ENCODE results near the gene UFD1. TPM values are rescaled to one million over a fixed set of nuclear protein-coding genes. Genes with fewer than 3 reads are reported as not detected.

The UFD1 gene
- total and polyA plus RNA-seq, 2 donors (not counting 1 experiment from before 2014, with no cell fraction given): 41.3 to 86.2 TPM

GRCh38 chr22:19513823-19514222 is 34.8 kb upstream of the UFD1 start:
- DNase-seq (ENCODE audit: low read depth in 2 of 2): no peak
- peaks cover 2% of the 10 kb centered on the region for H3K36me3 ChIP-seq (ENCODE audit: control insufficient read depth, insufficient read depth, low read length)
- H3K9ac ChIP-seq (ENCODE audit: insufficient read depth, low read length): no peak overlapping the region
- H3K27me3 ChIP-seq (ENCODE audit: control insufficient read depth, insufficient read depth, low read length): no peaks in the 10 kb centered on the region
- no peak overlapping the region for H3K4me3 ChIP-seq (replicated peaks in 1 of 4; ENCODE audit: control extremely low read depth in 1 of 4, insufficient read depth in 1 of 4, low read depth in 3 of 4, low read length in 4 of 4)
- H4K20me1 ChIP-seq (ENCODE audit: control insufficient read depth, extremely low read depth, insufficient read depth, low read length): no peaks in the 10 kb centered on the region
- no peak overlapping the region for H2AFZ ChIP-seq (ENCODE audit: low read length)
- no peaks in the 10 kb centered on the region for H3K9me3 ChIP-seq (ENCODE audit: control insufficient read depth, insufficient read depth, low read depth, low read length)
- H3K4me2 ChIP-seq (ENCODE audit: extremely low read depth, insufficient read depth, low read length): no peak overlapping the region
- H3K4me1 ChIP-seq (ENCODE audit: control insufficient read depth, extremely low read depth, insufficient read depth, low read length): no peaks in the 10 kb centered on the region
- H3K79me2 ChIP-seq (ENCODE audit: control insufficient read depth, insufficient read depth, low read length): no peaks in the 10 kb centered on the region
- TF ChIP-seq CTCF (conservative IDR thresholded peaks at IDR 0.05 in 1 of 2, IDR thresholded peaks at IDR 0.05 in 1 of 2; ENCODE audit: low read depth in 1 of 2, low read length in 2 of 2) (no peak), EZH2 (IDR thresholded peaks at IDR 0.05; ENCODE audit: low read length, missing control alignments) (no peak)
- no peak overlapping the region for H3K27ac ChIP-seq (ENCODE audit: insufficient read depth, low read length)

- Histone ChIP-seq H3K36me3 (ENCODE audit: control insufficient read depth, insufficient read depth, low read length) (peaks cover 3% of the 10 kb centered on the region), H3K79me2 (ENCODE audit: control insufficient read depth, insufficient read depth, low read length) (no peaks in the 10 kb centered on the region), H2AFZ (ENCODE audit: low read length) (no peak overlapping the region), H3K9me3 (ENCODE audit: control insufficient read depth, insufficient read depth, low read depth, low read length) (no peaks in the 10 kb centered on the region), H3K4me2 (ENCODE audit: extremely low read depth, insufficient read depth, low read length) (no peak overlapping the region), H3K9ac (ENCODE audit: insufficient read depth, low read length) (no peak overlapping the region), H3K4me3 (replicated peaks in 1 of 4; ENCODE audit: control extremely low read depth in 1 of 4, insufficient read depth in 1 of 4, low read depth in 3 of 4, low read length in 4 of 4) (no peak overlapping the region), H4K20me1 (ENCODE audit: control insufficient read depth, extremely low read depth, insufficient read depth, low read length) (no peaks in the 10 kb centered on the region), H3K27me3 (ENCODE audit: control insufficient read depth, insufficient read depth, low read length) (no peaks in the 10 kb centered on the region), H3K27ac (ENCODE audit: insufficient read depth, low read length) (no peak overlapping the region), H3K4me1 (ENCODE audit: control insufficient read depth, extremely low read depth, insufficient read depth, low read length) (no peaks in the 10 kb centered on the region)
- no peak for DNase-seq (ENCODE audit: low read depth in 2 of 2)
- TF ChIP-seq EZH2 (IDR thresholded peaks at IDR 0.05; ENCODE audit: low read length, missing control alignments) (no peak), CTCF (conservative IDR thresholded peaks at IDR 0.05 in 1 of 2, IDR thresholded peaks at IDR 0.05 in 1 of 2; ENCODE audit: low read depth in 1 of 2, low read length in 2 of 2) (no peak)
These were observed 31.9 kb upstream of the UFD1 start for GRCh38 chr22:19510919-19511341.

- Histone ChIP-seq H3K9me3 (ENCODE audit: control insufficient read depth, insufficient read depth, low read depth, low read length) (no peaks in the 10 kb centered on the region), H4K20me1 (ENCODE audit: control insufficient read depth, extremely low read depth, insufficient read depth, low read length) (no peaks in the 10 kb centered on the region), H3K4me1 (ENCODE audit: control insufficient read depth, extremely low read depth, insufficient read depth, low read length) (no peaks in the 10 kb centered on the region), H3K4me2 (ENCODE audit: extremely low read depth, insufficient read depth, low read length) (no peak overlapping the region), H2AFZ (ENCODE audit: low read length) (no peak overlapping the region), H3K36me3 (ENCODE audit: control insufficient read depth, insufficient read depth, low read length) (peaks cover 2% of the 10 kb centered on the region), H3K9ac (ENCODE audit: insufficient read depth, low read length) (no peak overlapping the region), H3K27me3 (ENCODE audit: control insufficient read depth, insufficient read depth, low read length) (no peaks in the 10 kb centered on the region), H3K4me3 (replicated peaks in 1 of 4; ENCODE audit: control extremely low read depth in 1 of 4, insufficient read depth in 1 of 4, low read depth in 3 of 4, low read length in 4 of 4) (no peak overlapping the region), H3K27ac (ENCODE audit: insufficient read depth, low read length) (no peak overlapping the region), H3K79me2 (ENCODE audit: control insufficient read depth, insufficient read depth, low read length) (no peaks in the 10 kb centered on the region)
- no peak for DNase-seq (ENCODE audit: low read depth in 2 of 2)
- TF ChIP-seq EZH2 (IDR thresholded peaks at IDR 0.05; ENCODE audit: low read length, missing control alignments) (no peak), CTCF (conservative IDR thresholded peaks at IDR 0.05 in 1 of 2, IDR thresholded peaks at IDR 0.05 in 1 of 2; ENCODE audit: low read depth in 1 of 2, low read length in 2 of 2) (no peak)
These were observed 30.9 kb upstream of the UFD1 start for GRCh38 chr22:19509923-19510322.

Measured in fibroblast of lung (primary cell).